Measurements from ENCODE around the gene CT47A7.

DNA sequence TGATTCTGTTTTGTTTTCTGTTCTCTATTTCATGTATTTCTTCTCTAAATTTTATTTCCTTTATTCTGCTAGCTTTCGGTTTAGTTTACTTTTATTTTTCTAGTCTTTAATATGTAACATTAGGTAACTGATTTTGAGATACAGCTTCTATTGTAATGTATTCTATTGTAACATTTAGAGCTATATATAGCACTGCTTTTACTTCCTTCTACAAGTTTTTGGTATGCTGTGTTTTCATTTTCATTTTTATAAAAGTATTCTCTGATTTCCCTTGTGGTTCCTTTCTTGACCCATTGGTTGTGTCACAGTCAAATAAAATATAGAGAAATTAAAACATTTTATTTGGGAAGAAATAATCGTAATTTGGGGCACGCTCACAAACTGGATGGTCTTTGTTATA lies 43.0 kb upstream of the CT47A7 start:
- TF ChIP-seq, protein P1, sequence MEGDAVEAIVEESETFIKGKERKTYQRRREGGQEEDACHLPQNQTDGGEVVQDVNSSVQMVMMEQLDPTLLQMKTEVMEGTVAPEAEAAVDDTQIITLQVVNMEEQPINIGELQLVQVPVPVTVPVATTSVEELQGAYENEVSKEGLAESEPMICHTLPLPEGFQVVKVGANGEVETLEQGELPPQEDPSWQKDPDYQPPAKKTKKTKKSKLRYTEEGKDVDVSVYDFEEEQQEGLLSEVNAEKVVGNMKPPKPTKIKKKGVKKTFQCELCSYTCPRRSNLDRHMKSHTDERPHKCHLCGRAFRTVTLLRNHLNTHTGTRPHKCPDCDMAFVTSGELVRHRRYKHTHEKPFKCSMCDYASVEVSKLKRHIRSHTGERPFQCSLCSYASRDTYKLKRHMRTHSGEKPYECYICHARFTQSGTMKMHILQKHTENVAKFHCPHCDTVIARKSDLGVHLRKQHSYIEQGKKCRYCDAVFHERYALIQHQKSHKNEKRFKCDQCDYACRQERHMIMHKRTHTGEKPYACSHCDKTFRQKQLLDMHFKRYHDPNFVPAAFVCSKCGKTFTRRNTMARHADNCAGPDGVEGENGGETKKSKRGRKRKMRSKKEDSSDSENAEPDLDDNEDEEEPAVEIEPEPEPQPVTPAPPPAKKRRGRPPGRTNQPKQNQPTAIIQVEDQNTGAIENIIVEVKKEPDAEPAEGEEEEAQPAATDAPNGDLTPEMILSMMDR (IDR thresholded peaks at IDR 0.05): no peak
- TF ChIP-seq EZH2phosphoT487 (IDR thresholded peaks at IDR 0.05): no peak
- no peak for TF ChIP-seq EZH2 (IDR thresholded peaks at IDR 0.05)
